B cell (primary cell): ENCODE data around the gene ZDHHC1. TPM values are rescaled to one million over a fixed set of nuclear protein-coding genes. Genes with fewer than 3 reads are reported as not detected.

Source experiments
- ATAC-seq: fragments of 200-7000 bp; cut with Tn5 transposase; one replicate; pipeline ENCODE4 v1.10.0; 2021; ENCODE audit warnings: low read depth, mild to moderate bottlenecking, moderate number of reproducible peaks, moderate library complexity
- CTCF ChIA-PET: fragments of 350-600 bp; sonication (Branson Sonifier 250); formaldehyde crosslinking; loops from one replicate; lab custom pipeline; 2021; ENCODE audit warnings: antibody characterized with exemption, inconsistent platforms; lab: Charles Lee
- POLR2A ChIA-PET: fragments of 350-600 bp; sonication (Branson Sonifier 250); formaldehyde crosslinking; loops from one replicate; lab custom pipeline; 2021; ENCODE audit warnings: antibody characterized with exemption; lab: Charles Lee
- DNase-seq: peaks from one replicate; pipeline ENCODE4 v3.0.0; 2013
- H2AFZ ChIP-seq: 2 replicates; pipeline ENCODE4 v1.6.1; 2012; ENCODE audit warnings: mild to moderate bottlenecking, low read depth, low read length; ENCODE audit not compliant: insufficient read depth, poor library complexity, severe bottlenecking
- H3K27ac ChIP-seq, 2 donors: 1 replicate in 1 of 2; 2 replicates in 1 of 2; pipeline ENCODE4 v1.5.1; 2012 to 2013; ENCODE audit warnings: low read length in 2 of 2, mild to moderate bottlenecking in 2 of 2, moderate library complexity in 1 of 2
- H3K27me3 ChIP-seq, 4 experiments: fragments of 200-600 bp in 1 of 4; sonication (generic) in 1 of 4; replicated peaks in 1 of 4; 1 replicate in 2 of 4; 2 replicates in 2 of 4; pipeline versions ENCODE4 v1.6.1 to v1.7.0; 2013 to 2016; ENCODE audit warnings: low read length in 3 of 4, mild to moderate bottlenecking in 2 of 4, mixed read lengths in 1 of 4, moderate library complexity in 1 of 4; ENCODE audit not compliant: insufficient read depth in 4 of 4, control insufficient read depth in 3 of 4; ENCODE audit errors: control extremely low read depth in 1 of 4
- H3K36me3 ChIP-seq, 2 experiments: replicated peaks in 1 of 2; 1 replicate in 1 of 2; 2 replicates in 1 of 2; pipeline versions ENCODE4 v1.6.1 to v1.7.1; 2013; ENCODE audit warnings: low read length in 1 of 2; ENCODE audit not compliant: insufficient read depth in 2 of 2, control insufficient read depth in 1 of 2; ENCODE audit errors: control extremely low read depth in 1 of 2, extremely low read depth in 1 of 2
- H3K4me1 ChIP-seq, 2 donors: fragments of 200-600 bp in 1 of 2; sonication (generic) in 1 of 2; 1 replicate in 1 of 2; 2 replicates in 1 of 2; pipeline versions ENCODE4 v1.5.1 to v1.6.1; 2013 to 2017; ENCODE audit warnings: low read length in 2 of 2; ENCODE audit not compliant: control insufficient read depth in 2 of 2, insufficient read depth in 2 of 2
- H3K4me2 ChIP-seq: replicated peaks from 2 replicates; pipeline ENCODE3; 2012; ENCODE audit warnings: mild to moderate bottlenecking, low read depth, low read length; ENCODE audit not compliant: poor library complexity, severe bottlenecking
- H3K4me3 ChIP-seq, 5 experiments: fragments of 200-600 bp in 1 of 5; sonication (generic) in 1 of 5; 1 replicate in 3 of 5; 2 replicates in 2 of 5; pipeline versions ENCODE4 v1.5.1 to v1.7.0; 2011 to 2016; ENCODE audit warnings: low read length in 4 of 5, mild to moderate bottlenecking in 4 of 5, low read depth in 2 of 5, control low read depth in 1 of 5, moderate library complexity in 1 of 5; ENCODE audit not compliant: insufficient read depth in 1 of 5; ENCODE audit errors: control extremely low read depth in 1 of 5, extremely low read depth in 1 of 5
- H3K79me2 ChIP-seq: fragments of 200-600 bp; sonication (generic); one replicate; pipeline ENCODE4 v1.6.0; 2016; ENCODE audit warnings: low read length; ENCODE audit not compliant: control insufficient read depth, insufficient read depth
- H3K9ac ChIP-seq: fragments of 200-600 bp; sonication (generic); 2 replicates; pipeline ENCODE4 v1.6.1; 2017; ENCODE audit warnings: mild to moderate bottlenecking, low read length, moderate library complexity
- H3K9me3 ChIP-seq, 3 donors: one replicate each; pipeline versions ENCODE4 v1.6.1 to v1.7.1; 2013; ENCODE audit warnings: low read length in 2 of 3; ENCODE audit not compliant: control insufficient read depth in 2 of 3, insufficient read depth in 1 of 3; ENCODE audit errors: control extremely low read depth in 1 of 3
- H4K20me1 ChIP-seq: 2 replicates; pipeline ENCODE4 v1.6.0; 2012; ENCODE audit warnings: mild to moderate bottlenecking, low read length; ENCODE audit not compliant: insufficient read depth, control insufficient read depth, poor library complexity, severe bottlenecking
- H3K27ac Mint-ChIP-seq: one replicate; pipeline ENCODE4 v1.8.0; 2021; ENCODE audit warnings: mixed read lengths
- H3K27me3 Mint-ChIP-seq: one replicate; pipeline ENCODE4 v1.8.0; 2021; ENCODE audit warnings: mixed read lengths
- H3K4me1 Mint-ChIP-seq: one replicate; pipeline ENCODE4 v1.8.0; 2021; ENCODE audit warnings: mixed read lengths
- H3K4me3 Mint-ChIP-seq: one replicate; pipeline ENCODE4 v1.8.0; 2021; ENCODE audit warnings: mixed read lengths
- H3K9me3 Mint-ChIP-seq: one replicate; pipeline ENCODE4 v1.8.0; 2022; ENCODE audit warnings: mixed read lengths; ENCODE audit not compliant: insufficient read depth
- EZH2 ChIP-seq: IDR thresholded peaks from 2 replicates; pipeline ENCODE4 v1.6.1; 2012; ENCODE audit warnings: borderline replicate concordance, low read depth, mild to moderate bottlenecking, moderate library complexity, low read length; ENCODE audit not compliant: insufficient read depth, poor library complexity, severe bottlenecking
- WGBS: methylation state at CpG from one replicate; pipeline ENCODE4 v1.1.5; 2013; ENCODE audit warnings: missing lambda C conversion rate; ENCODE audit not compliant: insufficient coverage; 5-methylcytosine and 5-hydroxymethylcytosine counted together
- intact Hi-C: fragments of 100-400 bp; cut with micrococcal nuclease; formaldehyde crosslinking; loops from one replicate; pipeline ENCODE4 v1.10.0; 2022
- polyA plus RNA-seq: library from polyadenylated mRNA; depleted of rRNA; stranded (reverse); fragments of >200 nt; gene quantifications from 2 replicates; pipeline ENCODE4 v1.2.3, GENCODE V29; 2012
- total RNA-seq, 2 donors: library from RNA; stranded (reverse); fragments of 120-200 nt in 1 of 2; gene quantifications; 1 replicate in 1 of 2; 2 replicates in 1 of 2; pipeline versions ENCODE4 v1.2.3 to v1.2.4, GENCODE V29; 2013 to 2022
- TF ChIP-seq, protein P1 (sequence below): fragments of 200-600 bp; IDR thresholded peaks from one replicate; pipeline ENCODE4 v1.8.0; 2022; ENCODE audit warnings: antibody characterized with exemption, mild to moderate bottlenecking

Gene ZDHHC1
- total and polyA plus RNA-seq, 2 donors (not counting 1 experiment from before 2014, with no cell fraction given) = 0.58 to 2.8 TPM

DNA sequence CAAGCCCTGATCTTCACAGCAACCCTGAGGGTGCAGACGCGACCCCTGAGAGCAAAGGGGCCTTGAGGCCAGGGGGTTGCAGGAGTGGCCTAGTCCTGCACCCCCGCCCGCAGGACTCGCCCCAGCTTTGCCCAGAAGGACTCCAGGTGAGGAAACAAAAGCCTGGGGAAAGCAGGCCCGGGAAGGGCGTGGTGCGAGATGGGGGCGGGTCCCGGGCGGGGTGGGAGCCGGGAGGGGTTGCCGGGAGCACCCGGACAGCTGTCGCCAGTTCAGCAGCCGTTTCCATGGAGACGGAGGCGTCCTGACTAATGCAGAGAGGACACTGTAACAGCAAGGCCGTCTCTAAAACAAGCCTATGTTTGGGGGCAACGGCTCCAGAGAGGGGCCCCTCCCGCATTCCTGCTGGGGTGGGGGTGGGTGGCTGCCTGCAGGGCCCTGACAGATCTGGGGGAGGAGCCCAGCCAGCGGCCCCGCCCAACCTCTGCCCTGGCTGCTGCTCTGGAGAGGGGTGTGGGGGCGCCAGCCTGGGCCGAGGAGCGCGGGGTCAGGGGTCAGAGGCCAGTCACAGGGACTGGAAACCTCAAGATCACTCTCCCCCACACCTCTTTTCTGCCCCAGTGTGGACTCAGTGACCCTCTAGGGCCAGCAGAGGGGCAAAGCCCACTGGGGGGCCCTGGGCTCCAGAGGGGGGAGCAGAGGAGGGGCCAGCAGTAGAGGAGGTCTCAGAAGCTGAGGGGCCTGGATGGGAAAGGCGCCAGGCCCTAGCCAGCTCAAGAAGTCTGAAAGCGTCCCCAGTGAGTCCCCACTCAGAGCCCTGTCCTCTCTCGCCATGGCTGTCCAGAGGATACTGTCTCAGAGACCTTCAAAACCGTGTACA lies 19.9 kb downstream of the ZDHHC1 start:
- WGBS = 77% methylated on average over 28 of the region's 31 CpGs

More for the DNA sequence above, 19.9 kb downstream of the ZDHHC1 start:
- Histone ChIP-seq H3K36me3 (no peaks in the 10 kb centered on the region), H3K27ac (no peak overlapping the region), H3K4me3 (no peak overlapping the region), H3K9me3 (peaks cover 0 to 18% (median 0%) of the 10 kb centered on the region in 3 donors), H3K4me2 (no peak overlapping the region), H3K4me1 (peaks cover 28 to 30% of the 10 kb centered on the region in 2 donors), H3K27me3 (peaks cover 0 to 55% (median 31%) of the 10 kb centered on the region in 4 experiments), H3K79me2 (no peaks in the 10 kb centered on the region), H3K9ac (no peak overlapping the region), H4K20me1 (no peaks in the 10 kb centered on the region), H2AFZ (no peak overlapping the region)
- TF ChIP-seq, protein P1, sequence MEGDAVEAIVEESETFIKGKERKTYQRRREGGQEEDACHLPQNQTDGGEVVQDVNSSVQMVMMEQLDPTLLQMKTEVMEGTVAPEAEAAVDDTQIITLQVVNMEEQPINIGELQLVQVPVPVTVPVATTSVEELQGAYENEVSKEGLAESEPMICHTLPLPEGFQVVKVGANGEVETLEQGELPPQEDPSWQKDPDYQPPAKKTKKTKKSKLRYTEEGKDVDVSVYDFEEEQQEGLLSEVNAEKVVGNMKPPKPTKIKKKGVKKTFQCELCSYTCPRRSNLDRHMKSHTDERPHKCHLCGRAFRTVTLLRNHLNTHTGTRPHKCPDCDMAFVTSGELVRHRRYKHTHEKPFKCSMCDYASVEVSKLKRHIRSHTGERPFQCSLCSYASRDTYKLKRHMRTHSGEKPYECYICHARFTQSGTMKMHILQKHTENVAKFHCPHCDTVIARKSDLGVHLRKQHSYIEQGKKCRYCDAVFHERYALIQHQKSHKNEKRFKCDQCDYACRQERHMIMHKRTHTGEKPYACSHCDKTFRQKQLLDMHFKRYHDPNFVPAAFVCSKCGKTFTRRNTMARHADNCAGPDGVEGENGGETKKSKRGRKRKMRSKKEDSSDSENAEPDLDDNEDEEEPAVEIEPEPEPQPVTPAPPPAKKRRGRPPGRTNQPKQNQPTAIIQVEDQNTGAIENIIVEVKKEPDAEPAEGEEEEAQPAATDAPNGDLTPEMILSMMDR = no peak
- no peak for TF ChIP-seq EZH2
- Mint-ChIP-seq H3K4me3 (no peak overlapping the region), H3K4me1 (peaks cover 17% of the 10 kb centered on the region), H3K9me3 (no peaks in the 10 kb centered on the region), H3K27ac (no peak overlapping the region), H3K27me3 (peaks cover 27% of the 10 kb centered on the region)
- ATAC-seq = no peak
- DNase-seq = no peak
- POLR2A ChIA-PET = interaction anchor here (0.6 kb wide), 1 partner anchor 38 kb away, joined by 5 read pairs; no protein-coding TSS in a partner anchor
- CTCF ChIA-PET = interaction anchor here (1.0 kb wide), 1 partner anchor 136 kb away, joined by 3 read pairs; no protein-coding TSS in a partner anchor
- intact Hi-C loops = loop anchor here (10.0 kb wide), 1 partner anchor 52 kb away; no protein-coding TSS in a partner anchor
